Measurements from ENCODE around the gene ERCC1. TPM values are rescaled to one million over a fixed set of nuclear protein-coding genes. Genes with fewer than 3 reads are reported as not detected.
A peak's percentile ranks its signal among the peaks of the same experiment; 100 is the strongest.

ERCC1 gene
- total RNA-seq, 2 donors from 2014 or later: 65.0 to 67.8 TPM

- peak overlapping the region; percentile 93 for H3K4me3 Mint-ChIP-seq
- H3K27ac Mint-ChIP-seq: peak overlapping the region; percentile 90 to 93
- no peak for ATAC-seq
- DNase-seq (ENCODE audit: low spot score): no peak
- H3K4me1 Mint-ChIP-seq (ENCODE audit: low read depth in 2 of 2): peaks cover 26 to 41% of the 10 kb centered on the region in 2 donors
- no peaks in the 10 kb centered on the region for H3K36me3 Mint-ChIP-seq
- peaks cover 0 to 6% of the 10 kb centered on the region in 2 donors for H3K27me3 Mint-ChIP-seq
- H3K9me3 Mint-ChIP-seq: no peaks in the 10 kb centered on the region
Measured at GRCh38 chr19:45467115-45467455, 43.4 kb upstream of the ERCC1 start.

GRCh38 chr19:45464852-45465441 lies 41.2 kb upstream of the ERCC1 start:
- H3K4me1 Mint-ChIP-seq (ENCODE audit: low read depth in 2 of 2): peaks cover 24 to 30% of the 10 kb centered on the region in 2 donors
- ATAC-seq (no peak), DNase-seq (ENCODE audit: low spot score) (no peak)
- no peaks in the 10 kb centered on the region for H3K9me3 Mint-ChIP-seq
- no peak overlapping the region for H3K27ac Mint-ChIP-seq
- no peaks in the 10 kb centered on the region for H3K36me3 Mint-ChIP-seq
- no peak overlapping the region for H3K4me3 Mint-ChIP-seq
- H3K27me3 Mint-ChIP-seq: peaks cover 0 to 3% of the 10 kb centered on the region in 2 donors

GRCh38 chr19:45464274-45464673 lies 40.6 kb upstream of the ERCC1 start:
- ATAC-seq: no peak
- H3K4me3 Mint-ChIP-seq: no peak overlapping the region

GRCh38 chr19:45463241-45463640 lies 39.5 kb upstream of the ERCC1 start:
- ATAC-seq (no peak), DNase-seq (ENCODE audit: low spot score) (no peak)
- Mint-ChIP-seq H3K27me3 (peaks cover 0 to 3% of the 10 kb centered on the region in 2 donors), H3K4me3 (no peak overlapping the region), H3K27ac (no peak overlapping the region), H3K36me3 (no peaks in the 10 kb centered on the region), H3K9me3 (no peaks in the 10 kb centered on the region), H3K4me1 (ENCODE audit: low read depth in 2 of 2) (peaks cover 12 to 19% of the 10 kb centered on the region in 2 donors)

More at GRCh38 chr19:45464274-45464673, 40.6 kb upstream of the ERCC1 start:
- Mint-ChIP-seq H3K27me3 (peaks cover 0 to 3% of the 10 kb centered on the region in 2 donors), H3K9me3 (no peaks in the 10 kb centered on the region), H3K4me1 (ENCODE audit: low read depth in 2 of 2) (peaks cover 17 to 24% of the 10 kb centered on the region in 2 donors), H3K36me3 (no peaks in the 10 kb centered on the region), H3K27ac (no peak overlapping the region)
- DNase-seq (ENCODE audit: low spot score): no peak

GRCh38 chr19:45462174-45462573 lies 38.5 kb upstream of the ERCC1 start:
- no peak overlapping the region for H3K4me3 Mint-ChIP-seq
- peaks cover 9 to 15% of the 10 kb centered on the region in 2 donors for H3K4me1 Mint-ChIP-seq (ENCODE audit: low read depth in 2 of 2)
- peaks cover 0 to 3% of the 10 kb centered on the region in 2 donors for H3K27me3 Mint-ChIP-seq
- DNase-seq (ENCODE audit: low spot score) (no peak), ATAC-seq (no peak)
- no peaks in the 10 kb centered on the region for H3K9me3 Mint-ChIP-seq
- H3K36me3 Mint-ChIP-seq: no peaks in the 10 kb centered on the region
- no peak overlapping the region for H3K27ac Mint-ChIP-seq

- ATAC-seq (no peak), DNase-seq (ENCODE audit: low spot score) (no peak)
- H3K9me3 Mint-ChIP-seq: no peaks in the 10 kb centered on the region
- H3K4me1 Mint-ChIP-seq (ENCODE audit: low read depth in 2 of 2): peaks cover 14 to 19% of the 10 kb centered on the region in 2 donors
- no peaks in the 10 kb centered on the region for H3K36me3 Mint-ChIP-seq
- no peak overlapping the region for H3K4me3 Mint-ChIP-seq
- peaks cover 0 to 3% of the 10 kb centered on the region in 2 donors for H3K27me3 Mint-ChIP-seq
- peak overlapping the region in 1 of 2 donors; percentile 34 for H3K27ac Mint-ChIP-seq
Measured at GRCh38 chr19:45460807-45461347, 37.2 kb upstream of the ERCC1 start.

GRCh38 chr19:45457776-45458175 lies 34.1 kb upstream of the ERCC1 start:
- Mint-ChIP-seq H3K4me3 (no peak overlapping the region), H3K27ac (peak overlapping the region; percentile 47 to 48), H3K36me3 (no peaks in the 10 kb centered on the region), H3K27me3 (no peaks in the 10 kb centered on the region), H3K9me3 (no peaks in the 10 kb centered on the region), H3K4me1 (ENCODE audit: low read depth in 2 of 2) (peaks cover 22 to 29% of the 10 kb centered on the region in 2 donors)
- no peak for ATAC-seq
- no peak for DNase-seq (ENCODE audit: low spot score)

GRCh38 chr19:45456500-45456815 lies 32.7 kb upstream of the ERCC1 start:
- no peaks in the 10 kb centered on the region for H3K36me3 Mint-ChIP-seq
- peaks cover 32 to 38% of the 10 kb centered on the region in 2 donors for H3K4me1 Mint-ChIP-seq (ENCODE audit: low read depth in 2 of 2)
- no peaks in the 10 kb centered on the region for H3K9me3 Mint-ChIP-seq
- no peak for DNase-seq (ENCODE audit: low spot score)
- no peak for ATAC-seq
- H3K27me3 Mint-ChIP-seq: no peaks in the 10 kb centered on the region
- peak overlapping the region; percentile 55 for H3K4me3 Mint-ChIP-seq
- H3K27ac Mint-ChIP-seq: peak overlapping the region; percentile 62 to 75

GRCh38 chr19:45455707-45456499 lies 32.2 kb upstream of the ERCC1 start:
- peak; percentile 79 for DNase-seq (ENCODE audit: low spot score)
- Mint-ChIP-seq H3K4me1 (ENCODE audit: low read depth in 2 of 2) (peaks cover 37 to 43% of the 10 kb centered on the region in 2 donors), H3K27me3 (no peaks in the 10 kb centered on the region), H3K36me3 (no peaks in the 10 kb centered on the region), H3K27ac (peak overlapping the region; percentile 62 to 75), H3K9me3 (no peaks in the 10 kb centered on the region), H3K4me3 (peak overlapping the region; percentile 55)
- ATAC-seq: peak; percentile 64 to 67

GRCh38 chr19:45451850-45452387 lies 28.2 kb upstream of the ERCC1 start:
- ATAC-seq (no peak), DNase-seq (ENCODE audit: low spot score) (no peak)
- Mint-ChIP-seq H3K9me3 (no peaks in the 10 kb centered on the region), H3K36me3 (no peaks in the 10 kb centered on the region), H3K27me3 (no peaks in the 10 kb centered on the region), H3K27ac (peak overlapping the region; percentile 97 to 98), H3K4me3 (peak overlapping the region; percentile 94), H3K4me1 (ENCODE audit: low read depth in 2 of 2) (peaks cover 58 to 59% of the 10 kb centered on the region in 2 donors)

GRCh38 chr19:45451131-45451849 lies 27.6 kb upstream of the ERCC1 start:
- H3K27ac Mint-ChIP-seq: peak overlapping the region; percentile 97 to 98
- H3K36me3 Mint-ChIP-seq: no peaks in the 10 kb centered on the region
- no peaks in the 10 kb centered on the region for H3K27me3 Mint-ChIP-seq
- H3K4me1 Mint-ChIP-seq (ENCODE audit: low read depth in 2 of 2): peaks cover 56 to 58% of the 10 kb centered on the region in 2 donors
- peak overlapping the region; percentile 94 for H3K4me3 Mint-ChIP-seq
- ATAC-seq: peak; percentile 60 to 67
- peak; percentile 72 for DNase-seq (ENCODE audit: low spot score)
- H3K9me3 Mint-ChIP-seq: no peaks in the 10 kb centered on the region

GRCh38 chr19:45450012-45450333 lies 26.3 kb upstream of the ERCC1 start:
- Mint-ChIP-seq H3K36me3 (no peaks in the 10 kb centered on the region), H3K27me3 (no peaks in the 10 kb centered on the region), H3K4me1 (ENCODE audit: low read depth in 2 of 2) (peaks cover 55 to 57% of the 10 kb centered on the region in 2 donors), H3K4me3 (peak overlapping the region; percentile 94), H3K27ac (peak overlapping the region; percentile 97 to 98), H3K9me3 (no peaks in the 10 kb centered on the region)
- ATAC-seq (peak in 1 of 2 donors; percentile 57), DNase-seq (ENCODE audit: low spot score) (no peak)

GRCh38 chr19:45448887-45449299 lies 25.2 kb upstream of the ERCC1 start:
- H3K4me1 Mint-ChIP-seq (ENCODE audit: low read depth in 2 of 2): peaks cover 65% of the 10 kb centered on the region in 2 donors
- no peak for ATAC-seq
- no peaks in the 10 kb centered on the region for H3K27me3 Mint-ChIP-seq
- H3K9me3 Mint-ChIP-seq: no peaks in the 10 kb centered on the region
- no peak for DNase-seq (ENCODE audit: low spot score)
- peak overlapping the region; percentile 97 to 98 for H3K27ac Mint-ChIP-seq
- peak overlapping the region; percentile 94 for H3K4me3 Mint-ChIP-seq
- no peaks in the 10 kb centered on the region for H3K36me3 Mint-ChIP-seq

Measured in natural killer cell treated with Interleukin-12 subunit alpha and Interleukin-12 subunit beta and Interleukin-15 and Interleukin-18, amount 100 ng/mL, for 72 hours (primary cell).